GM23338 (cell line): ENCODE data around the gene ASAP2. TPM values are rescaled to one million over a fixed set of nuclear protein-coding genes. Genes with fewer than 3 reads are reported as not detected.

Experiments used
- ATAC-seq: fragments of 200-7000 bp; cut with Tn5 transposase; 3 replicates; pipeline ENCODE4 v1.9.1; 2020
- DNase-seq: peaks from one replicate; pipeline ENCODE4 v3.0.0-alpha.2; 2015; ENCODE audit warnings: low spot score
- H2AFZ ChIP-seq: fragments of 200-600 bp; sonication (generic); 2 replicates; pipeline ENCODE4 v1.8.0; 2016; ENCODE audit warnings: antibody characterized with exemption, mild to moderate bottlenecking, moderate library complexity
- H3F3A ChIP-seq: fragments of 200-600 bp; sonication (generic); replicated peaks from 2 replicates; pipeline ENCODE4 v1.8.0; 2017; ENCODE audit warnings: antibody characterized with exemption, mixed run types, low read depth
- H3K27ac ChIP-seq: fragments of 200-600 bp; sonication (generic); 2 replicates; pipeline ENCODE4 v1.6.1; 2016; ENCODE audit warnings: low read depth
- H3K27me3 ChIP-seq: fragments of 200-600 bp; sonication (generic); 2 replicates; pipeline ENCODE4 v1.8.0; 2016; ENCODE audit warnings: mild to moderate bottlenecking, mixed run types, moderate library complexity; ENCODE audit not compliant: insufficient read depth
- H3K36me3 ChIP-seq: fragments of 200-600 bp; sonication (generic); 2 replicates; pipeline ENCODE4 v1.8.0; 2016; ENCODE audit warnings: mild to moderate bottlenecking; ENCODE audit not compliant: insufficient read depth
- H3K4me1 ChIP-seq: fragments of 200-600 bp; sonication (generic); 2 replicates; pipeline ENCODE4 v1.8.0; 2016; ENCODE audit warnings: mild to moderate bottlenecking, moderate library complexity; ENCODE audit not compliant: insufficient read depth
- H3K4me2 ChIP-seq: fragments of 200-600 bp; sonication (generic); 2 replicates; pipeline ENCODE4 v1.7.1; 2017; ENCODE audit warnings: mixed run types
- H3K4me3 ChIP-seq: fragments of 200-600 bp; sonication (generic); 2 replicates; pipeline ENCODE4 v1.6.1; 2016; ENCODE audit warnings: mixed run types
- H3K79me2 ChIP-seq: fragments of 200-600 bp; sonication (generic); replicated peaks from 2 replicates; pipeline ENCODE4 v1.8.0; 2017; ENCODE audit warnings: mild to moderate bottlenecking; ENCODE audit not compliant: insufficient read depth
- H3K9me2 ChIP-seq: fragments of 200-600 bp; sonication (generic); 2 replicates; pipeline ENCODE4 v1.8.0; 2017; ENCODE audit not compliant: insufficient read depth
- H4K20me1 ChIP-seq: fragments of 200-600 bp; sonication (generic); replicated peaks from 2 replicates; pipeline ENCODE4 v1.8.0; 2017; ENCODE audit warnings: mild to moderate bottlenecking; ENCODE audit not compliant: insufficient read depth
- H3K27ac Mint-ChIP-seq: 2 replicates; pipeline ENCODE4 v1.8.0; 2020; ENCODE audit warnings: inconsistent platforms, mild to moderate bottlenecking, moderate library complexity, mixed read lengths
- H3K27me3 Mint-ChIP-seq: 3 replicates; pipeline ENCODE4 v1.8.0; 2022; ENCODE audit warnings: low read depth, mild to moderate bottlenecking, moderate library complexity, mixed read lengths, inconsistent platforms; ENCODE audit not compliant: insufficient read depth, poor library complexity
- H3K36me3 Mint-ChIP-seq: 3 replicates; pipeline ENCODE4 v1.8.0; 2021; ENCODE audit warnings: low read depth, mild to moderate bottlenecking, inconsistent platforms, moderate library complexity, mixed read lengths
- H3K4me1 Mint-ChIP-seq: 3 replicates; pipeline ENCODE4 v1.8.0; 2020; ENCODE audit warnings: mild to moderate bottlenecking, inconsistent platforms, mixed read lengths
- H3K4me3 Mint-ChIP-seq: 3 replicates; pipeline ENCODE4 v1.8.0; 2021; ENCODE audit warnings: moderate library complexity, mild to moderate bottlenecking, inconsistent platforms, mixed read lengths
- H3K9me3 Mint-ChIP-seq: 3 replicates; pipeline ENCODE4 v1.8.0; 2020; ENCODE audit warnings: moderate library complexity, mild to moderate bottlenecking, inconsistent platforms, mixed read lengths
- CREB1 ChIP-seq: fragments of 250-450 bp; sonication (Bioruptor Pico); IDR thresholded peaks from 2 replicates; pipeline ENCODE4 v1.5.0; 2020; ENCODE audit warnings: low read depth, mild to moderate bottlenecking, moderate library complexity
- CTCF ChIP-seq, 2 experiments: fragments of 200-600 bp in 1 of 2; sonication (generic) in 1 of 2; conservative IDR thresholded peaks; 2 replicates each; pipeline versions ENCODE4 v1.5.1 to v1.6.1; 2016 to 2017; ENCODE audit warnings: antibody characterized with exemption in 2 of 2, low read depth in 2 of 2, mild to moderate bottlenecking in 2 of 2, moderate library complexity in 1 of 2
- ETS1 ChIP-seq: IDR thresholded peaks from 2 replicates; pipeline ENCODE4 v1.6.1; 2016; ENCODE audit warnings: antibody characterized with exemption
- EZH2phosphoT487 ChIP-seq: fragments of 200-600 bp; sonication (generic); IDR thresholded peaks from one replicate; pipeline ENCODE4 v1.8.1; 2018; ENCODE audit warnings: antibody characterized with exemption; ENCODE audit not compliant: unreplicated experiment
- ZNF114 ChIP-seq: fragments of 250-450 bp; sonication (Bioruptor Pico); IDR thresholded peaks from 2 replicates; pipeline ENCODE4 v1.5.0; 2020; ENCODE audit warnings: mild to moderate bottlenecking, moderate library complexity
- ZNF331 ChIP-seq: fragments of 250-450 bp; sonication (Bioruptor Pico); IDR thresholded peaks from 2 replicates; pipeline ENCODE4 v1.5.0; 2020; ENCODE audit warnings: low read depth, mild to moderate bottlenecking, moderate library complexity
- ZNF462 ChIP-seq: fragments of 250-450 bp; sonication (Bioruptor Pico); IDR thresholded peaks from 2 replicates; pipeline ENCODE4 v1.5.0; 2020; ENCODE audit warnings: mild to moderate bottlenecking, moderate library complexity
- polyA plus RNA-seq: library from polyadenylated mRNA; unstranded; fragments of >200 nt; fragmentation: Nextera tagmentation; extraction: Ambion mirVana; gene quantifications from 2 replicates; pipeline ENCODE4 v1.2.1, GENCODE V29; 2016
- total RNA-seq: library from RNA; depleted of rRNA; stranded (reverse); fragments of >200 nt; shearing (Covaris generic); gene quantifications from 2 replicates; pipeline ENCODE4 v1.2.3, GENCODE V29; 2014

The ASAP2 gene
- total and polyA plus RNA-seq, 2 experiments from 2014 or later: 2.6 to 15.6 TPM

- no peak for TF ChIP-seq CTCF (conservative IDR thresholded peaks at IDR 0.05; ENCODE audit: low read depth in 2 of 2)
- TF ChIP-seq ZNF462 (CRISPR knock-in tag): no peak
- no peak for TF ChIP-seq CREB1 (CRISPR knock-in tag)
- no peak for TF ChIP-seq EZH2phosphoT487
- TF ChIP-seq ZNF331 (CRISPR knock-in tag): no peak
Observed at GRCh38 chr2:9365498-9366019, 158.9 kb downstream of the ASAP2 start (continued).

- Mint-ChIP-seq H3K27ac (no peak overlapping the region), H3K36me3 (peaks cover 23% of the 10 kb centered on the region; the same call in 2 of the 3 replicates), H3K4me3 (no peak overlapping the region), H3K9me3 (no peaks in the 10 kb centered on the region), H3K27me3 (peaks cover 6% of the 10 kb centered on the region), H3K4me1 (0 out of 3 replicates have a peak, but pooled peaks cover under 1% of the 10 kb centered on the region)
- TF ChIP-seq ETS1 (no peak), ZNF114 (CRISPR knock-in tag) (no peak), ZNF331 (CRISPR knock-in tag) (no peak)
- no peak overlapping the region for H3K4me2 ChIP-seq
- no peaks in the 10 kb centered on the region for H4K20me1 ChIP-seq
- H3K27ac ChIP-seq: no peak overlapping the region
- no peaks in the 10 kb centered on the region for H3F3A ChIP-seq
- no peak for DNase-seq
- no peaks in the 10 kb centered on the region; the same call in 1 of the 2 replicates for H3K36me3 ChIP-seq
- H3K4me1 ChIP-seq: no peaks in the 10 kb centered on the region
- no peaks in the 10 kb centered on the region for H3K27me3 ChIP-seq
- no peaks in the 10 kb centered on the region for H3K9me2 ChIP-seq
- H3K4me3 ChIP-seq: no peak overlapping the region
- no peak overlapping the region for H2AFZ ChIP-seq
- H3K79me2 ChIP-seq: no peaks in the 10 kb centered on the region
- ATAC-seq: no peak
Observed at GRCh38 chr2:9366026-9366425, 159.4 kb downstream of the ASAP2 start.
